ENCODE measurements around the gene PHEX. TPM values are rescaled to one million over a fixed set of nuclear protein-coding genes. Genes with fewer than 3 reads are reported as not detected.

The PHEX gene
- polyA plus RNA-seq, 1 donor from 2014 or later: 0.59 TPM

DNA sequence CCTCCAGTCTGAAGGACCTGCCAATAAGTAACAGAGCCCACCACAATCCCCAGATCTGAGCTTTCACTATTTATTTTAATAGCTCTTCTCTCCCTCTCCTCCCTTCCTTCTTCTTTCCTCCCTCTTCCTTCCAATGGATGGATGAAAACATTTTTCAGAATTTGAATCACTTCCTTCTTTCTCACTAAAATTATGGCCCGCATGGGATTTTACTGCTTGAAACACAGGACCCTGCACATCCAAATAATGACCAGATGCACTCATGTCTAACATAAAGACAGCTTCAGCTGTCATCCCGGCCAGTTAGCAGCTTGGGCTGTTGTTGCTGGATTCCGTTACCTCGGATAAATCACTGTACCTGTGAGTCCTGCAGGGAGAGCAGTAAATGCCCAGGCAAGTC lies 5.4 kb upstream of the PHEX start:
- TF ChIP-seq EP300 (conservative IDR thresholded peaks at IDR 0.05; ENCODE audit: poor library complexity, severe bottlenecking): no peak
- TF ChIP-seq, protein P1, sequence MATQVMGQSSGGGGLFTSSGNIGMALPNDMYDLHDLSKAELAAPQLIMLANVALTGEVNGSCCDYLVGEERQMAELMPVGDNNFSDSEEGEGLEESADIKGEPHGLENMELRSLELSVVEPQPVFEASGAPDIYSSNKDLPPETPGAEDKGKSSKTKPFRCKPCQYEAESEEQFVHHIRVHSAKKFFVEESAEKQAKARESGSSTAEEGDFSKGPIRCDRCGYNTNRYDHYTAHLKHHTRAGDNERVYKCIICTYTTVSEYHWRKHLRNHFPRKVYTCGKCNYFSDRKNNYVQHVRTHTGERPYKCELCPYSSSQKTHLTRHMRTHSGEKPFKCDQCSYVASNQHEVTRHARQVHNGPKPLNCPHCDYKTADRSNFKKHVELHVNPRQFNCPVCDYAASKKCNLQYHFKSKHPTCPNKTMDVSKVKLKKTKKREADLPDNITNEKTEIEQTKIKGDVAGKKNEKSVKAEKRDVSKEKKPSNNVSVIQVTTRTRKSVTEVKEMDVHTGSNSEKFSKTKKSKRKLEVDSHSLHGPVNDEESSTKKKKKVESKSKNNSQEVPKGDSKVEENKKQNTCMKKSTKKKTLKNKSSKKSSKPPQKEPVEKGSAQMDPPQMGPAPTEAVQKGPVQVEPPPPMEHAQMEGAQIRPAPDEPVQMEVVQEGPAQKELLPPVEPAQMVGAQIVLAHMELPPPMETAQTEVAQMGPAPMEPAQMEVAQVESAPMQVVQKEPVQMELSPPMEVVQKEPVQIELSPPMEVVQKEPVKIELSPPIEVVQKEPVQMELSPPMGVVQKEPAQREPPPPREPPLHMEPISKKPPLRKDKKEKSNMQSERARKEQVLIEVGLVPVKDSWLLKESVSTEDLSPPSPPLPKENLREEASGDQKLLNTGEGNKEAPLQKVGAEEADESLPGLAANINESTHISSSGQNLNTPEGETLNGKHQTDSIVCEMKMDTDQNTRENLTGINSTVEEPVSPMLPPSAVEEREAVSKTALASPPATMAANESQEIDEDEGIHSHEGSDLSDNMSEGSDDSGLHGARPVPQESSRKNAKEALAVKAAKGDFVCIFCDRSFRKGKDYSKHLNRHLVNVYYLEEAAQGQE (IDR thresholded peaks at IDR 0.05; ENCODE audit: borderline replicate concordance): no peak
- Histone ChIP-seq H3K79me2 (replicated peaks; ENCODE audit: insufficient read depth, low read length) (no peaks in the 10 kb centered on the region), H3K27me3 (ENCODE audit: insufficient read depth, low read depth, low read length) (no peaks in the 10 kb centered on the region)

DNA sequence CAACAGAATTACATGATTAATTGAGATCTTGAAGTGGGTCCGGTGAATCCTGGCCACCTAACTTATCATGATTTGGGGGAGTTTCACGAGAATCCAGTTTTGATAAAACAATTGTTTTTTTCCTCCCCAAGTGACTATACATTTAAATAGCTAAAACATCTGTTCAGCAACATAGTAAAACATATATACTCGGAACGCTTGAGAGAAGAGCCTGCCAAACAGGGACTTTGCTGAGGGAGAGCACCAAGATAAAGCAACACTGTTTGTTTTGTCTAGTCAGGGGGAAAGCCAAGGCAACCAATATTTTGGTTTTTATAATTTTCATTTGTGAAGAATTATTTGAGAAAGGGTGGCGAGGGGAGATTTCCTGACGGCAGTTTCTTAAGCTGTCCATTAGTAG lies 381 bp downstream of the PHEX start:
- Histone ChIP-seq H3K79me2 (replicated peaks; ENCODE audit: insufficient read depth, low read length) (no peaks in the 10 kb centered on the region), H3K9ac (ENCODE audit: low read length) (no peak overlapping the region), H3K27ac (ENCODE audit: low read length) (no peak overlapping the region), H3F3A (ENCODE audit: insufficient read depth, low read length, poor library complexity, severe bottlenecking) (no peaks in the 10 kb centered on the region), H3K4me3 (ENCODE audit: low read length) (no peak overlapping the region), H3K9me2 (ENCODE audit: insufficient read depth, low read length) (no peaks in the 10 kb centered on the region), H4K20me1 (ENCODE audit: insufficient read depth) (no peaks in the 10 kb centered on the region), H3K27me3 (ENCODE audit: insufficient read depth, low read depth, low read length) (no peaks in the 10 kb centered on the region), H2AFZ (ENCODE audit: low read depth, low read length) (no peak overlapping the region), H3K9me3 (ENCODE audit: low read length) (no peaks in the 10 kb centered on the region), H3K36me3 (ENCODE audit: insufficient read depth, low read length) (no peaks in the 10 kb centered on the region), H3K4me2 (ENCODE audit: low read length) (no peak overlapping the region)
- TF ChIP-seq SMC3 (conservative IDR thresholded peaks at IDR 0.05; ENCODE audit: poor library complexity) (no peak), TAF1 (IDR thresholded peaks at IDR 0.05; ENCODE audit: low read depth) (no peak), RAD21 (conservative IDR thresholded peaks at IDR 0.05) (no peak), POLR2AphosphoS5 (IDR thresholded peaks at IDR 0.05) (no peak)
- TF ChIP-seq, protein P2, sequence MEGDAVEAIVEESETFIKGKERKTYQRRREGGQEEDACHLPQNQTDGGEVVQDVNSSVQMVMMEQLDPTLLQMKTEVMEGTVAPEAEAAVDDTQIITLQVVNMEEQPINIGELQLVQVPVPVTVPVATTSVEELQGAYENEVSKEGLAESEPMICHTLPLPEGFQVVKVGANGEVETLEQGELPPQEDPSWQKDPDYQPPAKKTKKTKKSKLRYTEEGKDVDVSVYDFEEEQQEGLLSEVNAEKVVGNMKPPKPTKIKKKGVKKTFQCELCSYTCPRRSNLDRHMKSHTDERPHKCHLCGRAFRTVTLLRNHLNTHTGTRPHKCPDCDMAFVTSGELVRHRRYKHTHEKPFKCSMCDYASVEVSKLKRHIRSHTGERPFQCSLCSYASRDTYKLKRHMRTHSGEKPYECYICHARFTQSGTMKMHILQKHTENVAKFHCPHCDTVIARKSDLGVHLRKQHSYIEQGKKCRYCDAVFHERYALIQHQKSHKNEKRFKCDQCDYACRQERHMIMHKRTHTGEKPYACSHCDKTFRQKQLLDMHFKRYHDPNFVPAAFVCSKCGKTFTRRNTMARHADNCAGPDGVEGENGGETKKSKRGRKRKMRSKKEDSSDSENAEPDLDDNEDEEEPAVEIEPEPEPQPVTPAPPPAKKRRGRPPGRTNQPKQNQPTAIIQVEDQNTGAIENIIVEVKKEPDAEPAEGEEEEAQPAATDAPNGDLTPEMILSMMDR (IDR thresholded peaks at IDR 0.05; ENCODE audit: poor library complexity, severe bottlenecking): no peak
- TF ChIP-seq, protein P1 (IDR thresholded peaks at IDR 0.05; ENCODE audit: borderline replicate concordance): no peak

More for the DNA sequence above, 5.4 kb upstream of the PHEX start:
- Histone ChIP-seq H3K9ac (ENCODE audit: low read length) (no peak overlapping the region), H3K27ac (ENCODE audit: low read length) (no peak overlapping the region), H3F3A (ENCODE audit: insufficient read depth, low read length, poor library complexity, severe bottlenecking) (no peaks in the 10 kb centered on the region), H2AFZ (ENCODE audit: low read depth, low read length) (no peak overlapping the region), H4K20me1 (ENCODE audit: insufficient read depth) (no peaks in the 10 kb centered on the region), H3K4me3 (ENCODE audit: low read length) (no peak overlapping the region), H3K36me3 (ENCODE audit: insufficient read depth, low read length) (no peaks in the 10 kb centered on the region), H3K9me2 (ENCODE audit: insufficient read depth, low read length) (no peaks in the 10 kb centered on the region), H3K4me2 (ENCODE audit: low read length) (no peak overlapping the region), H3K9me3 (ENCODE audit: low read length) (no peaks in the 10 kb centered on the region)
